Neural progenitor cell (in vitro differentiated cells): ENCODE results near the gene THAP11.

Source experiments
- CTCF ChIP-seq: fragments of 200-600 bp; sonication (generic); IDR thresholded peaks from 2 replicates; pipeline ENCODE4 v1.5.1; 2017; ENCODE audit warnings: antibody characterized with exemption, mild to moderate bottlenecking
- EZH2 ChIP-seq: fragments of 200-600 bp; sonication (generic); IDR thresholded peaks from 2 replicates; pipeline ENCODE4 v1.6.1; 2017; ENCODE audit warnings: antibody characterized with exemption, mild to moderate bottlenecking, moderate library complexity
- EZH2phosphoT487 ChIP-seq: fragments of 200-600 bp; sonication (generic); IDR thresholded peaks from 2 replicates; pipeline ENCODE4 v1.6.1; 2017; ENCODE audit warnings: antibody characterized with exemption

DNA sequence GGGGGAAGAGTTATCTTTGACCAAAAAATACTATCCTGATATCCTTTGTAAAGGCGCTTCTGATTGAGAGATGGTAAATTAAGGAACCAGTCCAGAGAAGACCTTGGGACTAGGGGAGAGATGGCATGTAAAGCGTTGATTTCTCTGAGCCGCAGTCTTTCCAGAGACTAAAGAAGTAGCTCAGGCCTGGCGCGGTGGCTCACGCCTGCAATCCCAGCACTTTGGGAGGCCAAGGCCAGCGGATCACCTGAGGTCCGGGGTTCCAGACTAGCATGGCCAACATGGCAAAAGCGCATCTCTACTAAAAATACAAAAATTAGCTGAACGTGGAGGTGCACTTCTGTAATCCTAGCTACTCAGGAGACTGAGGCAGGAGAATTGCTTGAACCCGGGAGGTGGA is 6.0 kb downstream of the THAP11 start:
- TF ChIP-seq EZH2 (no peak), EZH2phosphoT487 (no peak), CTCF (no peak)
